GM21447 (cell line): Measurements from ENCODE around the gene RFX2.
"Not testable (repeated sequence)": the region's sequence is repeated elsewhere in the genome, so short reads cannot be mapped to it uniquely, and the experiment has no call there.

Source experiments
- ATAC-seq: cut with Tn5 transposase; IDR thresholded peaks from one replicate; pipeline ENCODE4 v1.9.1; 2021; ENCODE audit not compliant: unreplicated experiment

Gene RFX2

GRCh38 chr19:6076675-6077463, 33.4 kb downstream of the RFX2 start:
- ATAC-seq, result no peak

GRCh38 chr19:6076291-6076665, 34.0 kb downstream of the RFX2 start:
- no peak for ATAC-seq

- no peak for ATAC-seq
Measured at GRCh38 chr19:6074709-6075403, 35.4 kb downstream of the RFX2 start.

- ATAC-seq, result no peak
Measured at GRCh38 chr19:6073858-6074708, 36.2 kb downstream of the RFX2 start.

- not testable (repeated sequence) for ATAC-seq
Measured at GRCh38 chr19:6073233-6073632, 37.1 kb downstream of the RFX2 start.

GRCh38 chr19:6071875-6072274, 38.4 kb downstream of the RFX2 start:
- ATAC-seq, result no peak

GRCh38 chr19:6070720-6071485, 39.4 kb downstream of the RFX2 start:
- no peak for ATAC-seq

GRCh38 chr19:6070207-6070681, 40.1 kb downstream of the RFX2 start:
- no peak for ATAC-seq

GRCh38 chr19:6069268-6069791, 41.0 kb downstream of the RFX2 start:
- no peak for ATAC-seq

- ATAC-seq, result no peak
Measured at GRCh38 chr19:6068711-6069110, 41.6 kb downstream of the RFX2 start.

- no peak for ATAC-seq
Measured at GRCh38 chr19:6067975-6068374, 42.3 kb downstream of the RFX2 start.

- no peak for ATAC-seq
Measured at GRCh38 chr19:6066661-6067646, 43.3 kb downstream of the RFX2 start.

GRCh38 chr19:6065685-6066374, 44.5 kb downstream of the RFX2 start:
- ATAC-seq, result no peak

- no peak for ATAC-seq
Measured at GRCh38 chr19:6064336-6065073, 45.8 kb downstream of the RFX2 start.

- ATAC-seq, result no peak
Measured at GRCh38 chr19:6063576-6064335, 46.5 kb downstream of the RFX2 start.

GRCh38 chr19:6062961-6063575, 47.2 kb downstream of the RFX2 start:
- ATAC-seq, result no peak

GRCh38 chr19:6062274-6062673, 48.0 kb downstream of the RFX2 start:
- no peak for ATAC-seq
